ENCODE results near the gene PRRT3.
"Not testable (repeated sequence)": the region's sequence is repeated elsewhere in the genome, so short reads cannot be mapped to it uniquely, and the experiment has no call there.

PRRT3 gene

GRCh38 chr3:9942934-9943690 is 9.1 kb downstream of the PRRT3 start:
- ATAC-seq (replicated peaks; ENCODE audit: extremely low read depth, poor library complexity, severe bottlenecking) (no peak), DNase-seq (ENCODE audit: low spot score in 2 of 2) (no peak)
- H3K27me3 Mint-ChIP-seq = no peaks in the 10 kb centered on the region
- no peaks in the 10 kb centered on the region for H3K9me3 Mint-ChIP-seq
- H3K4me1 Mint-ChIP-seq = no peaks in the 10 kb centered on the region
- peaks cover 8% of the 10 kb centered on the region for H3K36me3 Mint-ChIP-seq (ENCODE audit: insufficient read depth)
- no peak overlapping the region for H3K4me3 Mint-ChIP-seq
- no peak overlapping the region for H3K27ac Mint-ChIP-seq (ENCODE audit: low read depth)

GRCh38 chr3:9942164-9942563 is 10.0 kb downstream of the PRRT3 start:
- Mint-ChIP-seq H3K4me3 (no peak overlapping the region), H3K4me1 (no peaks in the 10 kb centered on the region), H3K27me3 (no peaks in the 10 kb centered on the region), H3K36me3 (ENCODE audit: insufficient read depth) (peaks cover 10% of the 10 kb centered on the region), H3K27ac (ENCODE audit: low read depth) (no peak overlapping the region), H3K9me3 (no peaks in the 10 kb centered on the region)
- DNase-seq (ENCODE audit: low spot score in 2 of 2) (no peak), ATAC-seq (replicated peaks; ENCODE audit: extremely low read depth, poor library complexity, severe bottlenecking) (no peak)

GRCh38 chr3:9940746-9941145 is 11.5 kb downstream of the PRRT3 start:
- Mint-ChIP-seq H3K27ac (ENCODE audit: low read depth) (no peak overlapping the region), H3K4me3 (no peak overlapping the region), H3K9me3 (no peaks in the 10 kb centered on the region), H3K36me3 (ENCODE audit: insufficient read depth) (peaks cover 12% of the 10 kb centered on the region), H3K27me3 (no peaks in the 10 kb centered on the region), H3K4me1 (peaks cover 2% of the 10 kb centered on the region)
- ATAC-seq (replicated peaks; ENCODE audit: extremely low read depth, poor library complexity, severe bottlenecking) (no peak), DNase-seq (ENCODE audit: low spot score in 2 of 2) (no peak)

GRCh38 chr3:9939906-9940305 is 12.3 kb downstream of the PRRT3 start:
- DNase-seq (ENCODE audit: low spot score in 2 of 2); H3K4me3 Mint-ChIP-seq; H3K36me3 Mint-ChIP-seq (ENCODE audit: insufficient read depth); H3K27me3 Mint-ChIP-seq; H3K9me3 Mint-ChIP-seq; ATAC-seq (replicated peaks; ENCODE audit: extremely low read depth, poor library complexity, severe bottlenecking); H3K27ac Mint-ChIP-seq (ENCODE audit: low read depth): not testable (repeated sequence)
- H3K4me1 Mint-ChIP-seq = peaks cover 11% of the 10 kb centered on the region

GRCh38 chr3:9938966-9939365 is 13.2 kb downstream of the PRRT3 start:
- Mint-ChIP-seq H3K27ac (ENCODE audit: low read depth) (no peak overlapping the region), H3K27me3 (no peaks in the 10 kb centered on the region), H3K36me3 (ENCODE audit: insufficient read depth) (peaks cover 12% of the 10 kb centered on the region), H3K9me3 (no peaks in the 10 kb centered on the region), H3K4me1 (peaks cover 20% of the 10 kb centered on the region), H3K4me3 (no peak overlapping the region)
- ATAC-seq (replicated peaks; ENCODE audit: extremely low read depth, poor library complexity, severe bottlenecking) (no peak), DNase-seq (ENCODE audit: low spot score in 2 of 2) (no peak)

GRCh38 chr3:9937486-9938238 is 14.5 kb downstream of the PRRT3 start:
- H3K27me3 Mint-ChIP-seq = no peaks in the 10 kb centered on the region
- no peak for DNase-seq (ENCODE audit: low spot score in 2 of 2)
- ATAC-seq (replicated peaks; ENCODE audit: extremely low read depth, poor library complexity, severe bottlenecking) = no peak
- no peak overlapping the region for H3K4me3 Mint-ChIP-seq
- no peaks in the 10 kb centered on the region for H3K9me3 Mint-ChIP-seq
- H3K4me1 Mint-ChIP-seq = peaks cover 33% of the 10 kb centered on the region
- peaks cover 21% of the 10 kb centered on the region for H3K36me3 Mint-ChIP-seq (ENCODE audit: insufficient read depth)
- H3K27ac Mint-ChIP-seq (ENCODE audit: low read depth) = no peak overlapping the region

GRCh38 chr3:9935966-9936510 is 16.2 kb downstream of the PRRT3 start:
- peaks cover 39% of the 10 kb centered on the region for H3K4me1 Mint-ChIP-seq

GRCh38 chr3:9934993-9935392 is 17.2 kb downstream of the PRRT3 start:
- Mint-ChIP-seq H3K4me1 (peaks cover 39% of the 10 kb centered on the region), H3K9me3 (no peaks in the 10 kb centered on the region), H3K27ac (ENCODE audit: low read depth) (peak overlapping the region; percentile 27), H3K27me3 (no peaks in the 10 kb centered on the region), H3K36me3 (ENCODE audit: insufficient read depth) (peaks cover 21% of the 10 kb centered on the region), H3K4me3 (peak overlapping the region; percentile 93)
- ATAC-seq (replicated peaks; ENCODE audit: extremely low read depth, poor library complexity, severe bottlenecking) (no peak), DNase-seq (ENCODE audit: low spot score in 2 of 2) (no peak)

More at GRCh38 chr3:9935966-9936510, 16.2 kb downstream of the PRRT3 start:
- Mint-ChIP-seq H3K27ac (ENCODE audit: low read depth) (no peak overlapping the region), H3K36me3 (ENCODE audit: insufficient read depth) (peaks cover 19% of the 10 kb centered on the region), H3K9me3 (no peaks in the 10 kb centered on the region), H3K4me3 (peak overlapping the region; percentile 93), H3K27me3 (no peaks in the 10 kb centered on the region)
- ATAC-seq (replicated peaks; ENCODE audit: extremely low read depth, poor library complexity, severe bottlenecking) (no peak), DNase-seq (ENCODE audit: low spot score in 2 of 2) (no peak)

- Mint-ChIP-seq H3K27ac (ENCODE audit: low read depth) (peak overlapping the region; percentile 96), H3K4me1 (peaks cover 39% of the 10 kb centered on the region), H3K4me3 (peak overlapping the region; percentile 93), H3K36me3 (ENCODE audit: insufficient read depth) (peaks cover 21% of the 10 kb centered on the region), H3K9me3 (no peaks in the 10 kb centered on the region), H3K27me3 (no peaks in the 10 kb centered on the region)
- ATAC-seq (replicated peaks; ENCODE audit: extremely low read depth, poor library complexity, severe bottlenecking) (peak; percentile 17), DNase-seq (ENCODE audit: low spot score in 2 of 2) (no peak)
These were observed 18.0 kb downstream of the PRRT3 start for GRCh38 chr3:9934235-9934621.

- DNase-seq (ENCODE audit: low spot score in 2 of 2) = peak; percentile 97
- H3K27me3 Mint-ChIP-seq = no peaks in the 10 kb centered on the region
- H3K36me3 Mint-ChIP-seq (ENCODE audit: insufficient read depth) = peaks cover 21% of the 10 kb centered on the region
- no peaks in the 10 kb centered on the region for H3K9me3 Mint-ChIP-seq
- peak within 1 kb of the TSS; percentile 96 for H3K27ac Mint-ChIP-seq (ENCODE audit: low read depth)
- H3K4me3 Mint-ChIP-seq = peak within 1 kb of the TSS; percentile 93
- ATAC-seq (replicated peaks; ENCODE audit: extremely low read depth, poor library complexity, severe bottlenecking) = peak; percentile 84
- H3K4me1 Mint-ChIP-seq = peaks cover 39% of the 10 kb centered on the region
These were observed 18.5 kb downstream of the PRRT3 start, which contains the start of gene CRELD1 for GRCh38 chr3:9933561-9934234. CRELD1 (plus strand) TSS chr3:9933834; CDS start chr3:9934439, 605 bp downstream.

GRCh38 chr3:9932843-9933560 is 19.2 kb downstream of the PRRT3 start:
- H3K9me3 Mint-ChIP-seq = no peaks in the 10 kb centered on the region
- no peaks in the 10 kb centered on the region for H3K27me3 Mint-ChIP-seq
- H3K36me3 Mint-ChIP-seq (ENCODE audit: insufficient read depth) = peaks cover 20% of the 10 kb centered on the region
- DNase-seq (ENCODE audit: low spot score in 2 of 2) (peak; percentile 78), ATAC-seq (replicated peaks; ENCODE audit: extremely low read depth, poor library complexity, severe bottlenecking) (peak; percentile 69)
- peaks cover 39% of the 10 kb centered on the region for H3K4me1 Mint-ChIP-seq
- peak overlapping the region; percentile 93 for H3K4me3 Mint-ChIP-seq
- H3K27ac Mint-ChIP-seq (ENCODE audit: low read depth) = peak overlapping the region; percentile 96

GRCh38 chr3:9932535-9932842 is 19.7 kb downstream of the PRRT3 start:
- H3K27ac Mint-ChIP-seq (ENCODE audit: low read depth) = peak overlapping the region; percentile 96
- DNase-seq (ENCODE audit: low spot score in 2 of 2) (no peak), ATAC-seq (replicated peaks; ENCODE audit: extremely low read depth, poor library complexity, severe bottlenecking) (no peak)
- H3K9me3 Mint-ChIP-seq = no peaks in the 10 kb centered on the region
- H3K4me1 Mint-ChIP-seq = peaks cover 39% of the 10 kb centered on the region
- H3K4me3 Mint-ChIP-seq = peak overlapping the region; percentile 93
- peaks cover 20% of the 10 kb centered on the region for H3K36me3 Mint-ChIP-seq (ENCODE audit: insufficient read depth)
- no peaks in the 10 kb centered on the region for H3K27me3 Mint-ChIP-seq
